GM19351 (cell line): ENCODE data around the gene MSANTD3.

ENCODE experiments used
- ATAC-seq: cut with Tn5 transposase; IDR thresholded peaks from one replicate; pipeline ENCODE4 v1.9.1; 2021; ENCODE audit warnings: mild to moderate bottlenecking, moderate library complexity; ENCODE audit not compliant: unreplicated experiment

Gene MSANTD3

GRCh38 chr9:100499460-100499859, 72.5 kb downstream of the MSANTD3 start:
- ATAC-seq, result no peak

DNA sequence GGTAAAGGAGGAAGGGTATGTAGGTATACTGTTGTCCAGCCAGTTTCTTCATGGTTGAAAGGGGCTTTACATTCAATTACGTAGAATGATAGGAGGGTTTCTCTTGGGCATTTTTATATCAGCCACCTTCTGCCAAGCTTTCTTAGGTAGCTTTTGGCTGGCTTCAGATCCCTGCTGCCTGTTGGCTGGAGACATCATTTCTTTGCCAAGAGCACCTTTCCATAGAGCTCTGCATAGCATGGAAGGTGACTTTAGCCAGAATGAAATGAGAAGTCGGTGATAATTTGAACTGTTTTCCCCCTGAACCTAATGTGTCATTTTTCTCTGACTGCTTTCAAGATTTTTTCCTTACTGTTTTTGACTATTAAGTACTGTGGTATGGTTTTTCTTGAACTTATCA, 72.9 kb downstream of the MSANTD3 start:
- ATAC-seq, result no peak
